Peyer's patch (tissue), 4 donors: ENCODE data around the gene C17orf100.
"Not testable (repeated sequence)": the region's sequence is repeated elsewhere in the genome, so short reads cannot be mapped to it uniquely, and the experiment has no call there.

Source experiments
- POLR2A ChIP-seq, 2 donors: fragments of 450-650 bp; IDR thresholded peaks; one replicate each; pipeline ENCODE4 v1.5.1; 2017; ENCODE audit warnings: antibody characterized with exemption in 2 of 2, mild to moderate bottlenecking in 2 of 2, moderate library complexity in 2 of 2
- TF ChIP-seq, protein P1 (sequence below), 6 experiments: fragments of 450-650 bp in 4 of 6; fragments of 200-600 bp in 2 of 6; sonication (generic) in 1 of 6; IDR thresholded peaks; one replicate each; pipeline ENCODE4 v1.5.1; 2017 to 2019; ENCODE audit warnings: antibody characterized with exemption in 6 of 6, mild to moderate bottlenecking in 3 of 6, moderate library complexity in 1 of 6

DNA sequence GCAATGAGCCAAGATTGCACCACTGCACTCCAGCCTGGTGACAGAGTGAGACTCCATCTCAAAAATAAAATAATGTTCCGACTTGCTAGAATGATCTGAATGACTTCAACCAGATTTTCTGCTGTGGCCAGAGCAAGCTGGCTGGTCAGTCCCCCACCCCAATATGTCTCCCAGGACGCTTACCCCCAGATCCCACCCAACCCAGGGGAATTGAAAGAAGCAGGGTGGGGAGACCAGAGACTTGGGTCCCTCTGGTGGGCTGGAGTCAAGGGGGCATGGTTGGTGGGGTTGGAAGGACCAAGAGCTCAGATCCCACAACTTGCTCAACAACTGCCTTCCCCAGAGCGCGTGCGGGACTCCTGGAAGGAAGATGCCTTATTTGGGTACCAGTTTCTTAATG, 6.8 kb downstream of the C17orf100 start:
- TF ChIP-seq, protein P1, sequence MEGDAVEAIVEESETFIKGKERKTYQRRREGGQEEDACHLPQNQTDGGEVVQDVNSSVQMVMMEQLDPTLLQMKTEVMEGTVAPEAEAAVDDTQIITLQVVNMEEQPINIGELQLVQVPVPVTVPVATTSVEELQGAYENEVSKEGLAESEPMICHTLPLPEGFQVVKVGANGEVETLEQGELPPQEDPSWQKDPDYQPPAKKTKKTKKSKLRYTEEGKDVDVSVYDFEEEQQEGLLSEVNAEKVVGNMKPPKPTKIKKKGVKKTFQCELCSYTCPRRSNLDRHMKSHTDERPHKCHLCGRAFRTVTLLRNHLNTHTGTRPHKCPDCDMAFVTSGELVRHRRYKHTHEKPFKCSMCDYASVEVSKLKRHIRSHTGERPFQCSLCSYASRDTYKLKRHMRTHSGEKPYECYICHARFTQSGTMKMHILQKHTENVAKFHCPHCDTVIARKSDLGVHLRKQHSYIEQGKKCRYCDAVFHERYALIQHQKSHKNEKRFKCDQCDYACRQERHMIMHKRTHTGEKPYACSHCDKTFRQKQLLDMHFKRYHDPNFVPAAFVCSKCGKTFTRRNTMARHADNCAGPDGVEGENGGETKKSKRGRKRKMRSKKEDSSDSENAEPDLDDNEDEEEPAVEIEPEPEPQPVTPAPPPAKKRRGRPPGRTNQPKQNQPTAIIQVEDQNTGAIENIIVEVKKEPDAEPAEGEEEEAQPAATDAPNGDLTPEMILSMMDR (IDR thresholded peaks at IDR 0.05): not testable (repeated sequence)
- not testable (repeated sequence) for TF ChIP-seq POLR2A (IDR thresholded peaks at IDR 0.05)
